PFSK-1 (cell line): ENCODE measurements around the gene DGLUCY.

ENCODE experiments used
- FOXP2 ChIP-seq: optimal IDR thresholded peaks from 2 replicates; pipeline ENCODE3; 2011; ENCODE audit warnings: borderline replicate concordance, control low read depth, inconsistent platforms; ENCODE audit not compliant: insufficient read depth; ENCODE audit errors: extremely low read length, extremely low read depth
- POLR2AphosphoS5 ChIP-seq: IDR thresholded peaks from 2 replicates; pipeline ENCODE4 v1.6.1; 2012; ENCODE audit warnings: low read depth, mild to moderate bottlenecking, control low read depth, low read length, moderate library complexity
- SIN3A ChIP-seq: IDR thresholded peaks from 2 replicates; pipeline ENCODE4 v1.6.1; 2012; ENCODE audit warnings: mild to moderate bottlenecking, low read length, moderate library complexity, borderline replicate concordance; ENCODE audit not compliant: insufficient read depth
- TAF1 ChIP-seq: IDR thresholded peaks from 2 replicates; pipeline ENCODE4 v1.6.1; 2012; ENCODE audit warnings: low read length, control low read depth, borderline replicate concordance; ENCODE audit not compliant: insufficient read depth
- TF ChIP-seq, protein P1 (sequence below), 2 experiments: IDR thresholded peaks; 2 replicates each; pipeline versions ENCODE4 v1.6.1 to v1.8.0; 2011 to 2012; ENCODE audit warnings: low read depth in 2 of 2, low read length in 2 of 2, control low read depth in 1 of 2, inconsistent platforms in 1 of 2, mild to moderate bottlenecking in 1 of 2, moderate library complexity in 1 of 2; ENCODE audit not compliant: insufficient read depth in 1 of 2

DNA sequence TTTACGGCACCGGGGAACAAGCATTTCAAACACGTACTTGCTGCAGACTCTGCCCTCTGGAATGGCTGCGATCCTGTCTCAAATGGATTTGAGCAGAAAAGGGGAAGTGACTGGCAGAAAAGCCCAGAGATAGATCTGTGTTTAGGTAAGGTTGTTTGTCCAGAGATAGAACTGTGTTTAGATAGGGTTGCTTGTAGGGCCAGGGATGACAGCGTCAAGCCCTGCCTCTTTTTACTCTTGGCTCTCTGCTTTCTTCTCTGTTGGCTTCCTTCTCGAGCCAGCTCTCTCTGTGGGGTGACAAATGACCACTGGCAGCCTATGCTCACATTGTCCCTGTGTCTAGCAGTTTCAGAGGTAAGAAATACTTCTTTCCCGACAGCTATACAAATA is 11.4 kb downstream of the DGLUCY start:
- TF ChIP-seq POLR2AphosphoS5 (no peak), TAF1 (no peak), SIN3A (no peak), FOXP2 (no peak)
- TF ChIP-seq, protein P1, sequence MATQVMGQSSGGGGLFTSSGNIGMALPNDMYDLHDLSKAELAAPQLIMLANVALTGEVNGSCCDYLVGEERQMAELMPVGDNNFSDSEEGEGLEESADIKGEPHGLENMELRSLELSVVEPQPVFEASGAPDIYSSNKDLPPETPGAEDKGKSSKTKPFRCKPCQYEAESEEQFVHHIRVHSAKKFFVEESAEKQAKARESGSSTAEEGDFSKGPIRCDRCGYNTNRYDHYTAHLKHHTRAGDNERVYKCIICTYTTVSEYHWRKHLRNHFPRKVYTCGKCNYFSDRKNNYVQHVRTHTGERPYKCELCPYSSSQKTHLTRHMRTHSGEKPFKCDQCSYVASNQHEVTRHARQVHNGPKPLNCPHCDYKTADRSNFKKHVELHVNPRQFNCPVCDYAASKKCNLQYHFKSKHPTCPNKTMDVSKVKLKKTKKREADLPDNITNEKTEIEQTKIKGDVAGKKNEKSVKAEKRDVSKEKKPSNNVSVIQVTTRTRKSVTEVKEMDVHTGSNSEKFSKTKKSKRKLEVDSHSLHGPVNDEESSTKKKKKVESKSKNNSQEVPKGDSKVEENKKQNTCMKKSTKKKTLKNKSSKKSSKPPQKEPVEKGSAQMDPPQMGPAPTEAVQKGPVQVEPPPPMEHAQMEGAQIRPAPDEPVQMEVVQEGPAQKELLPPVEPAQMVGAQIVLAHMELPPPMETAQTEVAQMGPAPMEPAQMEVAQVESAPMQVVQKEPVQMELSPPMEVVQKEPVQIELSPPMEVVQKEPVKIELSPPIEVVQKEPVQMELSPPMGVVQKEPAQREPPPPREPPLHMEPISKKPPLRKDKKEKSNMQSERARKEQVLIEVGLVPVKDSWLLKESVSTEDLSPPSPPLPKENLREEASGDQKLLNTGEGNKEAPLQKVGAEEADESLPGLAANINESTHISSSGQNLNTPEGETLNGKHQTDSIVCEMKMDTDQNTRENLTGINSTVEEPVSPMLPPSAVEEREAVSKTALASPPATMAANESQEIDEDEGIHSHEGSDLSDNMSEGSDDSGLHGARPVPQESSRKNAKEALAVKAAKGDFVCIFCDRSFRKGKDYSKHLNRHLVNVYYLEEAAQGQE (IDR thresholded peaks at IDR 0.05; ENCODE audit: insufficient read depth in 1 of 2, low read depth in 2 of 2, low read length in 2 of 2), result no peak
